Measurements from ENCODE around the gene TRMT10A.
A peak's percentile ranks its signal among the peaks of the same experiment; 100 is the strongest.

TRMT10A gene

DNA sequence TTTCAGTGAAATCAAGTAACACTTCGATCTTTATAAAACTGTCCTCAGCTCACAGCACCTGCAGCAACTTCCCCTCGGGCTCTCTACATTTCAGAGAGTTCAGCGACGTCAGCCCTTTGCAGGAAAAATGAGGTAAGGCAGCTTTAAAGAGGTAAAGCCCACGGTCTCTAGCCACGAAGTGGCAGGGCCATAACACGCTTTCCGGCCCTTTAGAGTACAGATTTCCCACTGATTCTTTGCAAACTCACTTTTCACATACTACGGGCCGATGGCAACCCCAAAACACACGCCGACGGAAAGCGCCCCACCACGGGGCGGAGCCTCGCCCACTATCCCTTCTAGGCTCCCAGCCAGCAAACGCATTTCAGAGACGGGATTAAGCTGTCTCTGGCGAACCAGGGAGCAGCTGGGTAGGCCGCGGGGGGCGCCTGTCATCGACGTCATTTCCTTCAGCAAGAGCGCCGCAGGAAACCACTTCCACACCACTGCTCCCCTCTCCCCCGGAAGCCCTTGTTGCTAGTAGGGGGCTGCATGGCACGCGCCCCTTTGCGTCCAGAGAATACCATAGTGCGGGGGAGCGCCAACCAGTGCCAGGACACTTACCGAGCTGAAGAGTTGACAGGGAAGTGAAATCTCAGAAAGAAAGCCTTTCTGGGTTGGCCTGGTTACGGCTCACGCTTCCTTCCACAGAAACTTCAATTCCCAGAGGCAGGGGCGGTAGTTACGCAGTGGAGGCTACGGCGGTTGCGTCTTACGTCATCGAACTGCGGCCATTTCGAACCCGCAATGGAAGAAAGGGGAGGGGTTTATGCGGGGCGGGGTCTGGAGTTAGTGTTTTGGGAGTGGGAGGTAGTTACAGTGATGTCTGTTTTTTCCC, at the start of gene TRMT10A:
TRMT10A (minus strand) TSS at position 730 of the 877 bp plus-strand sequence. CDS start 4,701 bp downstream, outside the sequence.
- Histone ChIP-seq H3K4me3 (ENCODE audit: low read depth, low read length) (peak within 1 kb of the TSS; percentile 81), H3K9me3 (ENCODE audit: control insufficient read depth, insufficient read depth, low read depth, low read length) (no peaks in the 10 kb centered on the region), H3K27ac (ENCODE audit: low read depth, low read length) (peak within 1 kb of the TSS; percentile 60), H3K27me3 (ENCODE audit: control insufficient read depth, insufficient read depth, low read length) (no peaks in the 10 kb centered on the region), H3K4me1 (ENCODE audit: control insufficient read depth, insufficient read depth, low read length) (no peaks in the 10 kb centered on the region), H3K9ac (ENCODE audit: low read length) (peak within 1 kb of the TSS; percentile 86), H3K36me3 (ENCODE audit: control insufficient read depth, insufficient read depth, low read length) (no peaks in the 10 kb centered on the region)

DNA sequence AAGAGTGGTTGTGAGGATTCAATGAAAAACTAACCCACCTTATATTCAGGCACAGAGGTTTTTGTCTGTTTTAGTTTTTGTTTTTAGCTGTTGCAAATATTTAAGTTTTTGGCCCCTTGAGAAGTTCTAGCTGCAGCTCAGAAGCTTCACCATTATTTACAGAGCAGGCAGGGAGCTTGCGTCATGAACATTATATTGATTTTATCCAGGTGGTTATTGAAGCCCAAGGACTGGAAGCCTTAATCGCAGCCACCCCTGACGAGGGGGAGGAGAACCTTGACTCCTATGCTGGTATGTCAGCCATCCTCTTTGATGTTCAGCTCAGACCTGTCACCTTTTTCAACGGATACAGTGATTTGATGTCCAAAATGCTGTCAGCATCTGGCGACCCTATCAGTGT, 48.9 kb upstream of the TRMT10A start:
- Histone ChIP-seq H3K4me3 (ENCODE audit: low read depth, low read length) (no peak overlapping the region), H3K36me3 (ENCODE audit: control insufficient read depth, insufficient read depth, low read length) (no peaks in the 10 kb centered on the region), H3K9me3 (ENCODE audit: control insufficient read depth, insufficient read depth, low read depth, low read length) (no peaks in the 10 kb centered on the region), H3K27me3 (ENCODE audit: control insufficient read depth, insufficient read depth, low read length) (no peaks in the 10 kb centered on the region), H3K4me1 (ENCODE audit: control insufficient read depth, insufficient read depth, low read length) (no peaks in the 10 kb centered on the region; the same call in 1 of the 2 replicates), H3K27ac (ENCODE audit: low read depth, low read length) (no peak overlapping the region), H3K9ac (ENCODE audit: low read length) (no peak overlapping the region)

- Histone ChIP-seq H3K27ac (ENCODE audit: low read depth, low read length) (no peak overlapping the region), H3K27me3 (ENCODE audit: control insufficient read depth, insufficient read depth, low read length) (no peaks in the 10 kb centered on the region), H3K4me1 (ENCODE audit: control insufficient read depth, insufficient read depth, low read length) (no peaks in the 10 kb centered on the region; the same call in 1 of the 2 replicates), H3K4me3 (ENCODE audit: low read depth, low read length) (no peak overlapping the region), H3K9me3 (ENCODE audit: control insufficient read depth, insufficient read depth, low read depth, low read length) (no peaks in the 10 kb centered on the region), H3K9ac (ENCODE audit: low read length) (no peak overlapping the region), H3K36me3 (ENCODE audit: control insufficient read depth, insufficient read depth, low read length) (no peaks in the 10 kb centered on the region)
Observed at GRCh38 chr4:99612281-99612680, 48.4 kb upstream of the TRMT10A start.

DNA sequence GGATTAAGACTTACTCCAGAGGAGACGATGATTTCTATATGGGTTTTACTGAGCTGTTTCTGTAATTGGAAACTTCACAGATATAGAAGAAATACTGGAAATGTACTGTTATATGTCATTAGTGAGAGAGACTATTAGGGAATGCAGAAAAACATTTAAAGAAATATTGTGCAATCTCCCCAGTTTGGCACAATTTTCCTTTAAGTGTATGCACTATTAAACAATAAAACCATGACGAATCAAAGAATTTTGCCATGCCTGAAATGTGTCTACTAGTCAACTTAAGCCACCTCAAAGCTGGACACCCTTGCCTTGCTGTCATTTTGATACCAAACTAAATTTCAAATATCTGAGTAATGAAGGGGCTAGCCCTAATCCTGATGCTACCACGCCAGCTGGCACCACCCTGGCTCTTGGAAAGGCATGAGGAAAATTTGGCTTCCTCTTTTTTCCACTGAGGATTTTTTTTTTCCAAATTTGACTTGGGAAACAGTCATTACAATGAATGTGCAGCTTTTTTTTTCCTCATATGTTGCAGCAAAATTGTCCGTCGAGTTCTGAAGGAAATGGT, 46.9 kb upstream of the TRMT10A start:
- H3K36me3 ChIP-seq (ENCODE audit: control insufficient read depth, insufficient read depth, low read length) = no peaks in the 10 kb centered on the region
- no peak overlapping the region for H3K9ac ChIP-seq (ENCODE audit: low read length)
- H3K4me3 ChIP-seq (ENCODE audit: low read depth, low read length) = no peak overlapping the region
- H3K27ac ChIP-seq (ENCODE audit: low read depth, low read length) = no peak overlapping the region
- H3K4me1 ChIP-seq (ENCODE audit: control insufficient read depth, insufficient read depth, low read length) = no peaks in the 10 kb centered on the region; the same call in 1 of the 2 replicates
- H3K27me3 ChIP-seq (ENCODE audit: control insufficient read depth, insufficient read depth, low read length) = no peaks in the 10 kb centered on the region
- no peaks in the 10 kb centered on the region for H3K9me3 ChIP-seq (ENCODE audit: control insufficient read depth, insufficient read depth, low read depth, low read length)

GRCh38 chr4:99608417-99608816, 44.6 kb upstream of the TRMT10A start:
- Histone ChIP-seq H3K4me3 (ENCODE audit: low read depth, low read length) (no peak overlapping the region), H3K27ac (ENCODE audit: low read depth, low read length) (no peak overlapping the region), H3K27me3 (ENCODE audit: control insufficient read depth, insufficient read depth, low read length) (no peaks in the 10 kb centered on the region), H3K4me1 (ENCODE audit: control insufficient read depth, insufficient read depth, low read length) (no peaks in the 10 kb centered on the region; the same call in 1 of the 2 replicates), H3K9ac (ENCODE audit: low read length) (no peak overlapping the region), H3K9me3 (ENCODE audit: control insufficient read depth, insufficient read depth, low read depth, low read length) (no peaks in the 10 kb centered on the region), H3K36me3 (ENCODE audit: control insufficient read depth, insufficient read depth, low read length) (no peaks in the 10 kb centered on the region)

- no peak overlapping the region for H3K27ac ChIP-seq (ENCODE audit: low read depth, low read length)
- no peaks in the 10 kb centered on the region for H3K4me1 ChIP-seq (ENCODE audit: control insufficient read depth, insufficient read depth, low read length)
- no peaks in the 10 kb centered on the region for H3K27me3 ChIP-seq (ENCODE audit: control insufficient read depth, insufficient read depth, low read length)
- H3K9me3 ChIP-seq (ENCODE audit: control insufficient read depth, insufficient read depth, low read depth, low read length) = no peaks in the 10 kb centered on the region
- no peak overlapping the region for H3K4me3 ChIP-seq (ENCODE audit: low read depth, low read length)
- no peak overlapping the region for H3K9ac ChIP-seq (ENCODE audit: low read length)
- H3K36me3 ChIP-seq (ENCODE audit: control insufficient read depth, insufficient read depth, low read length) = no peaks in the 10 kb centered on the region
Observed at GRCh38 chr4:99606716-99607115, 42.9 kb upstream of the TRMT10A start.

- Histone ChIP-seq H3K4me1 (ENCODE audit: control insufficient read depth, insufficient read depth, low read length) (no peaks in the 10 kb centered on the region), H3K27me3 (ENCODE audit: control insufficient read depth, insufficient read depth, low read length) (no peaks in the 10 kb centered on the region), H3K27ac (ENCODE audit: low read depth, low read length) (no peak overlapping the region), H3K4me3 (ENCODE audit: low read depth, low read length) (no peak overlapping the region), H3K36me3 (ENCODE audit: control insufficient read depth, insufficient read depth, low read length) (no peaks in the 10 kb centered on the region), H3K9ac (ENCODE audit: low read length) (no peak overlapping the region), H3K9me3 (ENCODE audit: control insufficient read depth, insufficient read depth, low read depth, low read length) (no peaks in the 10 kb centered on the region)
Observed at GRCh38 chr4:99594818-99595217, 31.0 kb upstream of the TRMT10A start.

DNA sequence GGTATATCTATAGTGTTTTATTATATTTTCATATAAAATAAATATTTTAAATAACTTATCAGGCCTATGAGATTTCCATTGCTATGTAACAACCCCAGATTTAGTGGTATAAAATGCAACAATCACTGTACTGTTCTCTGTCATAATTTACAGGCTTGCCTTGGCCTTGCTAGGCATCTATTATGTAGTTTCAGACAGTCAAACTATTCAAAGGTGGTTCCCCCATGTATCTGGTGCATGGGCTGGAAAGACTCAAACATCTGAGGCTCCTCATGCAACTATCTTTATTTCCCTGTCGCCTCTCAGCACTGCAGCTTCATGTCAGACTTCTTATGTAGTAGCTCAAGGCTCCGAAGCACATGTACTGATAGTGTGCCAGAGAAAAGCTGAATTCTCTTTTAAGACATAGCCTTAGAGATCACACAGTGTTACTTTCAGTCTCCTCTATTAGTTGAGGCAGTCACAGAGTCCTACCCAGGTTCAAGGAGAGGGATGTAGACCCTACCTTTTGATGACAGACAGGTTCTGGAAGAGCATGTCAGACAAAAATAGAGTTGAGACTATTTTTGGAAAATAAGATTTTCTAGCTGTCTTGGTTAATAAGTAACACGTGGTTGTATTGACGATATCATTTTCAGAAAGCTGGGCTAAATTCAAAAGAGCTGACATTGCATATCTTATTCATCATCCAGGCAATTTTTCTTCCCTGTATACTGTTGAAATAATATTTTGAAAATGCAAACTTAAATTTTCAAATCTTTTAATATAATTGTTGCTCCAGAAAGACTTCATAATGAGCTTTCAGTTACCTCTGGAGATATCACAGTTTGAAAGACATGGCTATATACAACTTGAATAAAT, 30.2 kb upstream of the TRMT10A start:
- H3K36me3 ChIP-seq (ENCODE audit: control insufficient read depth, insufficient read depth, low read length) = no peaks in the 10 kb centered on the region
- no peak overlapping the region for H3K4me3 ChIP-seq (ENCODE audit: low read depth, low read length)
- no peaks in the 10 kb centered on the region for H3K27me3 ChIP-seq (ENCODE audit: control insufficient read depth, insufficient read depth, low read length)
- no peak overlapping the region for H3K27ac ChIP-seq (ENCODE audit: low read depth, low read length)
- no peak overlapping the region for H3K9ac ChIP-seq (ENCODE audit: low read length)
- H3K9me3 ChIP-seq (ENCODE audit: control insufficient read depth, insufficient read depth, low read depth, low read length) = no peaks in the 10 kb centered on the region
- no peaks in the 10 kb centered on the region for H3K4me1 ChIP-seq (ENCODE audit: control insufficient read depth, insufficient read depth, low read length)

DNA sequence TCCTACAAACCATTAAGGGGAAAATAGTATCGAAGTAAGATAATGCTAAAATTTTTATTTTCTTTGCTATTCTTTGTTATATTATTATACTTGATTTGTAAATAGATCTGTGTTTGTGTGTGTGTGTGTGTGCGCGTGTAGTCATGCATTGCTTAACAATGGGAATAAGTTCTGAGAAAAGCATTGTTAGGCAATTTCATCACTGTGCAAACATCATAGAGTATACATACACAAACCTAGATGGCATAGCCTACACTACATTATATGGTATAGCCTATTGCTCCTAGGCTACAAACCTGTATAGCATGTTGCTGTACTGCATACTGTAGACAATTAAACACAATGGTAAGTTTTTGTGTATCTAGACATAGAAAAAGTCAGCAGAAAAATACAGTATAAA, 27.9 kb upstream of the TRMT10A start:
- no peaks in the 10 kb centered on the region for H3K36me3 ChIP-seq (ENCODE audit: control insufficient read depth, insufficient read depth, low read length)

DNA sequence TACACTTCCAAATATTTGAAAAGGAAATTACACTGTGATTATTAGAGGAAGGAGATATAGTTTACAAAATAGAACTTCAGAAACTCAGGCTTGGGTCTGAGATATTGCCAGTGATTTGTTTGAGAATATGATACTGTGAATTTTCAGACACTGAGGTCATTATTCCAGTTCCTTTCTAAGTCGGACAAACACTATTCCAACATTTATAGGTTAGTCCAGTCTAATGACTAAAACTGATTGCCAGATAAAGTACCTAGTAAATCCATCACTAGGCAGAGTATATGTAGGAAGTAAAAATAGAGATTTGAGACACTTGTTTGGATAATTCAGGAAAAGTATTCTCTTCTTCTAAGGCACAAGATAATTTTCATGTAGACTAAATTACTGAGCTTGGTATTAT, 24.0 kb upstream of the TRMT10A start:
- Histone ChIP-seq H3K4me3 (ENCODE audit: low read depth, low read length) (no peak overlapping the region), H3K27ac (ENCODE audit: low read depth, low read length) (no peak overlapping the region), H3K27me3 (ENCODE audit: control insufficient read depth, insufficient read depth, low read length) (no peaks in the 10 kb centered on the region), H3K4me1 (ENCODE audit: control insufficient read depth, insufficient read depth, low read length) (no peaks in the 10 kb centered on the region), H3K9me3 (ENCODE audit: control insufficient read depth, insufficient read depth, low read depth, low read length) (no peaks in the 10 kb centered on the region), H3K9ac (ENCODE audit: low read length) (no peak overlapping the region), H3K36me3 (ENCODE audit: control insufficient read depth, insufficient read depth, low read length) (no peaks in the 10 kb centered on the region)

More for the DNA sequence above, 27.9 kb upstream of the TRMT10A start:
- no peak overlapping the region for H3K9ac ChIP-seq (ENCODE audit: low read length)
- no peak overlapping the region for H3K4me3 ChIP-seq (ENCODE audit: low read depth, low read length)
- no peaks in the 10 kb centered on the region for H3K27me3 ChIP-seq (ENCODE audit: control insufficient read depth, insufficient read depth, low read length)
- H3K27ac ChIP-seq (ENCODE audit: low read depth, low read length) = no peak overlapping the region
- H3K9me3 ChIP-seq (ENCODE audit: control insufficient read depth, insufficient read depth, low read depth, low read length) = no peaks in the 10 kb centered on the region
- H3K4me1 ChIP-seq (ENCODE audit: control insufficient read depth, insufficient read depth, low read length) = no peaks in the 10 kb centered on the region

Measured in HUES6 (cell line).